CD4-positive, alpha-beta T cell treated with Interleukin-17A for 4 hours (primary cell): ENCODE data around the gene SLC8B1.
A peak's percentile ranks its signal among the peaks of the same experiment; 100 is the strongest.

Source experiments
- DNase-seq: peaks from one replicate; pipeline ENCODE4 v3.0.0-alpha.2; 2020; ENCODE audit warnings: mixed read lengths

Gene SLC8B1

GRCh38 chr12:113318900-113319628 is 15.8 kb downstream of the SLC8B1 start:
- no peak for DNase-seq

- no peak for DNase-seq
Measured at GRCh38 chr12:113318046-113318656, 16.8 kb downstream of the SLC8B1 start.

GRCh38 chr12:113317122-113317521 is 17.8 kb downstream of the SLC8B1 start:
- no peak for DNase-seq

GRCh38 chr12:113316155-113316554 is 18.8 kb downstream of the SLC8B1 start:
- DNase-seq = no peak

- no peak for DNase-seq
Measured at GRCh38 chr12:113315358-113315757, 19.6 kb downstream of the SLC8B1 start.

- DNase-seq = no peak
Measured at GRCh38 chr12:113314121-113314529, 20.8 kb downstream of the SLC8B1 start.

GRCh38 chr12:113310489-113310888 is 24.4 kb downstream of the SLC8B1 start:
- peak; percentile 20 for DNase-seq

GRCh38 chr12:113306382-113306781 is 28.5 kb downstream of the SLC8B1 start:
- DNase-seq = no peak

GRCh38 chr12:113305281-113305856 is 29.5 kb downstream of the SLC8B1 start:
- no peak for DNase-seq

- DNase-seq = peak; percentile 45
Measured at GRCh38 chr12:113302886-113303640, 31.8 kb downstream of the SLC8B1 start.

- no peak for DNase-seq
Measured at GRCh38 chr12:113302466-113302865, 32.4 kb downstream of the SLC8B1 start.

GRCh38 chr12:113301811-113302210 is 33.1 kb downstream of the SLC8B1 start:
- no peak for DNase-seq

- DNase-seq = no peak
Measured at GRCh38 chr12:113299619-113300237, 35.2 kb downstream of the SLC8B1 start.

GRCh38 chr12:113298861-113299545 is 35.9 kb downstream of the SLC8B1 start:
- no peak for DNase-seq

GRCh38 chr12:113298472-113298817 is 36.5 kb downstream of the SLC8B1 start:
- DNase-seq = no peak

GRCh38 chr12:113297621-113298471 is 37.1 kb downstream of the SLC8B1 start:
- DNase-seq = no peak

GRCh38 chr12:113297214-113297587 is 37.7 kb downstream of the SLC8B1 start:
- DNase-seq = no peak

- DNase-seq = no peak
Measured at GRCh38 chr12:113296557-113297213, 38.2 kb downstream of the SLC8B1 start.

GRCh38 chr12:113295886-113296556 is 38.9 kb downstream of the SLC8B1 start:
- DNase-seq = no peak

GRCh38 chr12:113293100-113293499 is 41.8 kb downstream of the SLC8B1 start:
- DNase-seq = no peak
